Astrocyte of the cerebellum (primary cell): ENCODE results near the gene CRAMP1.

Experiments used
- DNase-seq: peaks from one replicate; pipeline ENCODE4 v3.0.0-alpha.2; 2011; ENCODE audit warnings: low read depth
- H3K4me3 ChIP-seq: 2 replicates; pipeline ENCODE4 v1.5.1; 2011; ENCODE audit warnings: mild to moderate bottlenecking, low read depth, low read length, moderate library complexity
- in situ Hi-C: cut with HindIII; loops from 2 replicates; pipeline ENCODE4 v1.10.0; 2017; ENCODE audit warnings: low sequenced_read_pairs
- TF ChIP-seq, protein P1 (sequence below): IDR thresholded peaks from 2 replicates; pipeline ENCODE4 v1.5.1; 2012; ENCODE audit warnings: low read length, low read depth, moderate library complexity, mild to moderate bottlenecking; ENCODE audit errors: missing control alignments

CRAMP1 gene

DNA sequence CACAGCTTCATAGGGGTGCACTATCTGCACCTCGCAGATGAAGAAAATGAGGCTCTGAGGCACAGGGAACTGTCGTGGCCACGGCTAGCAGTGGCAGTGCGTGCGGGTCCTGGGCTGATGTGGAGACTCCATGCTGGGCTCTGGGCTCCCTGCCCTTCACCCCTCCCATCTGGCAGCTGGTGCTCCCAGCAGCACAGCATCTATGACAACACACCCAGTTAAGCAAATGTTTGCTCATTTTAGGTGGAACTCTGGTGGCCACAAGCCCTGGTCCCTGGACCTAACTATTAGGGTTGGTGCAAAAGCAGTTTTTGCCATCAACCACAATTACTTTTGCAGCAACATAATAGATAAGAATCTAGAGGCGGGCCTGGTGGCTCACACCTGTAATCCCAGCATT, 31.2 kb upstream of the CRAMP1 start:
- TF ChIP-seq, protein P1, sequence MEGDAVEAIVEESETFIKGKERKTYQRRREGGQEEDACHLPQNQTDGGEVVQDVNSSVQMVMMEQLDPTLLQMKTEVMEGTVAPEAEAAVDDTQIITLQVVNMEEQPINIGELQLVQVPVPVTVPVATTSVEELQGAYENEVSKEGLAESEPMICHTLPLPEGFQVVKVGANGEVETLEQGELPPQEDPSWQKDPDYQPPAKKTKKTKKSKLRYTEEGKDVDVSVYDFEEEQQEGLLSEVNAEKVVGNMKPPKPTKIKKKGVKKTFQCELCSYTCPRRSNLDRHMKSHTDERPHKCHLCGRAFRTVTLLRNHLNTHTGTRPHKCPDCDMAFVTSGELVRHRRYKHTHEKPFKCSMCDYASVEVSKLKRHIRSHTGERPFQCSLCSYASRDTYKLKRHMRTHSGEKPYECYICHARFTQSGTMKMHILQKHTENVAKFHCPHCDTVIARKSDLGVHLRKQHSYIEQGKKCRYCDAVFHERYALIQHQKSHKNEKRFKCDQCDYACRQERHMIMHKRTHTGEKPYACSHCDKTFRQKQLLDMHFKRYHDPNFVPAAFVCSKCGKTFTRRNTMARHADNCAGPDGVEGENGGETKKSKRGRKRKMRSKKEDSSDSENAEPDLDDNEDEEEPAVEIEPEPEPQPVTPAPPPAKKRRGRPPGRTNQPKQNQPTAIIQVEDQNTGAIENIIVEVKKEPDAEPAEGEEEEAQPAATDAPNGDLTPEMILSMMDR: no peak
- in situ Hi-C loops: no loop called here
- H3K4me3 ChIP-seq: no peak overlapping the region
- no peak for DNase-seq

GRCh38 chr16:1581804-1582203, 30.4 kb upstream of the CRAMP1 start:
- in situ Hi-C loops: no loop called here
- DNase-seq: no peak
- TF ChIP-seq, protein P1: no peak

GRCh38 chr16:1583180-1583579, 29.0 kb upstream of the CRAMP1 start:
- in situ Hi-C loops: no loop called here
- TF ChIP-seq, protein P1: no peak
- DNase-seq: no peak

More at GRCh38 chr16:1581804-1582203, 30.4 kb upstream of the CRAMP1 start:
- no peak overlapping the region for H3K4me3 ChIP-seq

DNA sequence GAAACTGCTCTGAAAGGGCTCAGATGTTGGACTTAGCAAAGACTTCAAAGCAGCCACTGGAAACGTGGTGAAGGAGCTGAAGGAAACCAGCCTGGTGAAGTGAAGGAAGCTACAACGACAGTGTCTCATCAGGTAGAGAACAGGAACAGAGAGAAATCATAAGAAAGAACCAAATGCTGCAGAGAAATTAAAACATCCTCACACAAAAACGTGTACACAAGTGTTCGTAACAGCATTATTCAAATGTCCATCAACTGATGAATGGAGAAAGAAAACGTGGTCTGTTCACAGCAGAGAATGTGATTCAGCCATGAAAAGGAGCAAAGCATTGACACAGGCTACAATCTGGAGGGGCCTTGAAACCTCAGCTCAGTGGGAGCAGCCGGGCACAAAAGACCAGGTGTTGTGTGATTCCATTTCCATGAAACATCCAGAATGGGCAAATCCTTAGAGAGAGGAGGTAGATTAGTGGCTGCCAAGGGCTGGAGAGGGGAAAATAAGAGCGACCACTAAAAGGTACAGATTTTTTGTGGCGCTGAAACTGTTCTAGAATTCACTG, 27.2 kb upstream of the CRAMP1 start:
- in situ Hi-C loops: no loop called here
- TF ChIP-seq, protein P1: no peak
- H3K4me3 ChIP-seq: no peak overlapping the region
- no peak for DNase-seq

More at GRCh38 chr16:1583180-1583579, 29.0 kb upstream of the CRAMP1 start:
- H3K4me3 ChIP-seq: no peak overlapping the region

DNA sequence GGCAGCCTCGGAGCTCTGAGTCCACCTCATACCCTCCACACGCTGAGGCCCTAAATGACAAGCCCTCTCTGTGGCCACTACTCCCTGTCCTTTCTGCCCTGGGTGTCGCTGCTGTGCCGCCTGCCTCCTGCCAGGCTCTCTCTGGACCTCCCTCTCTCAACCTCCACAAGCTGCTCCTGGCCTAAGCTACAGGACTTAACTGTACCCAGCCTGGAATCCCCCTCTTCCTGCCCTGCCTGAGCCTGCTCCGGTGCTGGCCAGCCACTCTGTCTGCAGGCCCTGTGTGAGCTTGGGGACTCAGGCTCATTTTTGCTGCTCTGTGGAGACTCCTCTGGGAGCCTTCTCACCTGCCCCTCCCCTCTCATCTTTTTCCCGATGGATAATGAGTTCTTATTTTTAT, 21.8 kb upstream of the CRAMP1 start:
- TF ChIP-seq, protein P1: no peak
- in situ Hi-C loops: no loop called here

DNA sequence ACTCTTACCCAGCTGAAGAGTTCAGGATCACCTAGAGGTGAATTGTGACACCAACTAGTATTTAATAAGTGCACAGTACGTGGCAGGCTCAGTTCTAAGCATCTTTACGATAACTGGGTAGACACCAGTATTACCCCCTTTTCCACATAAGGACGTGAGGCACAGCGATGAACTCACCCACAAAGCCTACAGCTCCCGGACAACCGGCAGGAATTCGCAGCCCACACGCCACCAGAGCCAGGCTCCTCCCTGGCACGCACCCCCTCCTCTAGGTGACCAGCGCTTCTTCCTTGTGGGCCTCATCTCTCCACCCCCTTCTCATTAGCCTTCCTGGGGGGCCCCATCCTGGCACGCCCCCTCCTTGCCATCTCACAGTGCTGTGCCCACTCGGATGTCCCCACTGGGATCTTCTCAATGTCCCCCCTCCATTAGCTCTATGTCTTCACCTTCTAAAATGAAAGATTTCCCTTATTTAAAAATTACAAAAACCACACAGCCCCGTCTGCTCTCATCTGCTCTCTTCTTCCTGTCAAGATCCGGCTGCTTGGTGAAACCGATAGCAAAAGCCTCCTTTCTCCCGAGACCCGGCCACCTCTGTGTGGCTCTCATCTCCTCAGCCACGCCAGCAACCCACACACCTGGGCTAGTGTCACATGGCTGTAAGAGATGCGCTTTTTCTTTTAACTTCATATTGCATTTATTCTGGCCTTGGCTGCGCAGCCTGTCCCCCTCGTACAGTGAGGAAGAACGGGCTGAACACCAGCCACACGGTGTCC, 21.0 kb upstream of the CRAMP1 start:
- in situ Hi-C loops: no loop called here
- DNase-seq: no peak
- TF ChIP-seq, protein P1: no peak
- H3K4me3 ChIP-seq: no peak overlapping the region

More for the DNA sequence above, 21.8 kb upstream of the CRAMP1 start:
- DNase-seq: no peak
- no peak overlapping the region for H3K4me3 ChIP-seq
